ENCODE measurements around the gene GLI3.

GLI3 gene

DNA sequence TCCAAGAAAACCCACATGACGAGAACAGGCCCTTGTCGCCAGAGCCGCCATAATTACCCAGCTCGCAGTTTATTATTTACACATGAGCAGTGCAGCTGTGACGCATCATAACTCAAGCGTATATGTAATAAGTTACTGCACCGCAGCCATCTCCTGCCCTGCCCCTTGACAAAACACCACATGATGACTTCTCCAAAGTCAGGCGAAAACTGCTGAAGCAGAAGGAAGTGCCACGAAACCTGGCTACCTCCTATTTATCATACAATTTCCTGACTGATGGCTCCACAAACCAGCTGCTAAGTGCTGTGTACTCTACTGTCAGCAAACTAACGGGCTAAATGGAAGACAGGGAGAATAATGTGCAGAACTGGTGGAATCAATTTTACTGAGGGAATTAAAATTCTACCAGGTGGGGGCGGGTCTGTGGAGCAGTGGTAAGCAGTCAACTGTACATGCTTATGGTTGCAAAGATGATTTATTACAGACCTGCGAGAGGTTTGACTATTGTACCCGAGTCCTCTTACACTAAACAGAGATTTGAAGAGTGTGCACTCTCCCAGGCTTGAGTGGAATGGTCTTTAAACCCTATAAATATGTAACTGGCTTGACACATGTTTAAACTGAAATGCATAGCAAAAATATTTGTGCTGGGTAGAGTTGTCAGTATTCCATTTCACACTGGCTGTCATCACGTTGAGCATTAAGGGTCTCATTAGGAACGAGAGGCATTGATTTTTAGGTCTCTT, 156.0 kb downstream of the GLI3 start:
- Mint-ChIP-seq H3K36me3 (no peaks in the 10 kb centered on the region), H3K9me3 (no peaks in the 10 kb centered on the region), H3K27me3 (peaks cover 4% of the 10 kb centered on the region), H3K4me1 (no peaks in the 10 kb centered on the region), H3K4me3 (no peak overlapping the region), H3K27ac (no peak overlapping the region)
- CTCF ChIA-PET = interaction anchor here (0.6 kb wide), 1 partner anchor 67 kb away, joined by 3 read pairs; no protein-coding TSS in a partner anchor
- DNase-seq = no peak

DNA sequence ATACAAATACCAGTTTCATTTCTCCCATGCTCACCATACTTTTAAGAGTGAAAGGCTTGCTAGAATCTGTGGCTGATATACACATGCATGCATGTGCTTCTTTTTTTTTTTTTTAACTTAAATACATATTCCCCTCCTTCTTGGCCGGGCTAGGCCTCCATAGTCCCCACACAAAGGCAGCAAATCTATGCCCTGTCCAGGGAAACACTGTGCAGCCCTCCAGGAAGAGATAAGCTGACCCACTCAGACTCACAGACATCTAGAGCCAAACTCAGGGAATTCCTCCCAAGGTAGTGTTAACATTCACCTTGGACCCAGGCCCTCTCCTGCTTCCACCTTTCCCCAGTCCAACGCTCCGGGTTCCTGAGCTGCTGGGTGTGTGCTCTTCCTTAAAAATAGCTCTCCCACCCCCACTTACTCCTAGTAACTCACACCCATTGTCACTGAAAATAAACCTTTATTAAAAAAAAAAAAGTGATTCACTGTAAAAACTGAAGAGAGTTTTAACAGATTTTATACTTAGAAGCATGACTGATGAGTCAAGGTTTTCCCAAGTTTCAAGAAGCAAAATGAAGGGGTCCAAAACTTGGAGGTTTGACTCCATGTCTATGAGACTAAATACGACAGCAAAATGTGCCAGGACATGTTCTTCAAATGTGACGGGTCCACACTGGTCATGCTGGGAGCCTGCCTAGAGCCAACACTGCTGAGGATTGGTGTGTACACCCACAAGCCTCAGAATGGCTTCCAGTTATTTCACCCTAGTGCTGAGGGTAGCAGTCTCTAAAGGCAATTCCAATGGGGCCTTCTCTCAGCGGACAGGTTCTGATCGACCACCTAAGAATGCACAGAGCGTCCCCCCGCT, 159.5 kb downstream of the GLI3 start:
- Mint-ChIP-seq H3K4me1 (no peaks in the 10 kb centered on the region), H3K9me3 (no peaks in the 10 kb centered on the region), H3K27ac (no peak overlapping the region), H3K27me3 (peaks cover 4% of the 10 kb centered on the region), H3K4me3 (no peak overlapping the region), H3K36me3 (no peaks in the 10 kb centered on the region)
- CTCF ChIA-PET = no interaction called here
- DNase-seq = no peak

DNA sequence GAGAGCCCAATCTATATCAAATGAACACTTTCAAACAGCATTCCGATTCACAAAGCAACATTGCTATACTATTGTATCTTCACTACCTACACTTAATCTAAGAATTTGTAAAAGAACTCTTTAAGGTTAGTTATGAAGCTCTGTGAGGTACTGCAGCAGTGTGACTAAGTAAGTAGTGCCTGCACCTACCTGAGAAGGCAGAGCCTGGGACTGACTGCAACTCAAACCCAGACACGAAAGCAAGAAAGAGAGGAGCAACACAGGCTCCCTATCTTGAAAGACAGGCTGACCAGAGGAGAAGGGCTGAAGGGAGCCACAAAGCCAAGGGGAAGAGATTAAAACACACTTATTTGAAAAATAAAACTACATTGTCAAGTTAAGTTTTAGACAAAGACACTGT, 160.1 kb downstream of the GLI3 start:
- Mint-ChIP-seq H3K36me3 (no peaks in the 10 kb centered on the region), H3K4me3 (no peak overlapping the region), H3K27me3 (no peaks in the 10 kb centered on the region), H3K4me1 (no peaks in the 10 kb centered on the region), H3K27ac (no peak overlapping the region), H3K9me3 (no peaks in the 10 kb centered on the region)
- DNase-seq = no peak
- CTCF ChIA-PET = no interaction called here

- Mint-ChIP-seq H3K4me1 (no peaks in the 10 kb centered on the region), H3K27ac (no peak overlapping the region), H3K4me3 (no peak overlapping the region), H3K36me3 (no peaks in the 10 kb centered on the region), H3K9me3 (no peaks in the 10 kb centered on the region), H3K27me3 (no peaks in the 10 kb centered on the region)
- CTCF ChIA-PET = no interaction called here
- no peak for DNase-seq
These were observed 161.6 kb downstream of the GLI3 start for GRCh38 chr7:42075418-42075817.

DNA sequence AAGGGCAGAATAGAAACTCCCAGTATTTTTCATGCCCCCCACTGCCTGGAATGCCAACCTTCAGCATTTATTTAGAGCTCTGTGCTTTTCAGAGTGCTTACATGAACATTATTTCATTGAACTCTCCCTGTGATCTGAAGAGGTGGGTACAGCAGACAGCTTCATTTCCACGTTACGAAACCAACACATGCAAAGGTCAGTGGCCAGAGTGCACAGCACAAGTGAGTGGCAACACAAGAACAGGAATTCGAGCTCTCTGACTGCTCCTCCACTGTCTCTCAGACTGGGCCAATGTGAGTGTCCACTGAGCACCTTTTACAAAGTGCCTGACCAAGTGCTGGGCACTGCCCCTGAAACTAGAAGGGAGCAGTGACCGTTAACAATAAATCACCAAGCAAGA, 162.9 kb downstream of the GLI3 start:
- no peaks in the 10 kb centered on the region for H3K9me3 Mint-ChIP-seq
- no peak for DNase-seq
- no peaks in the 10 kb centered on the region for H3K4me1 Mint-ChIP-seq
- CTCF ChIA-PET = no interaction called here
- no peak overlapping the region for H3K4me3 Mint-ChIP-seq
- H3K36me3 Mint-ChIP-seq = no peaks in the 10 kb centered on the region
- H3K27ac Mint-ChIP-seq = no peak overlapping the region
- H3K27me3 Mint-ChIP-seq = no peaks in the 10 kb centered on the region

DNA sequence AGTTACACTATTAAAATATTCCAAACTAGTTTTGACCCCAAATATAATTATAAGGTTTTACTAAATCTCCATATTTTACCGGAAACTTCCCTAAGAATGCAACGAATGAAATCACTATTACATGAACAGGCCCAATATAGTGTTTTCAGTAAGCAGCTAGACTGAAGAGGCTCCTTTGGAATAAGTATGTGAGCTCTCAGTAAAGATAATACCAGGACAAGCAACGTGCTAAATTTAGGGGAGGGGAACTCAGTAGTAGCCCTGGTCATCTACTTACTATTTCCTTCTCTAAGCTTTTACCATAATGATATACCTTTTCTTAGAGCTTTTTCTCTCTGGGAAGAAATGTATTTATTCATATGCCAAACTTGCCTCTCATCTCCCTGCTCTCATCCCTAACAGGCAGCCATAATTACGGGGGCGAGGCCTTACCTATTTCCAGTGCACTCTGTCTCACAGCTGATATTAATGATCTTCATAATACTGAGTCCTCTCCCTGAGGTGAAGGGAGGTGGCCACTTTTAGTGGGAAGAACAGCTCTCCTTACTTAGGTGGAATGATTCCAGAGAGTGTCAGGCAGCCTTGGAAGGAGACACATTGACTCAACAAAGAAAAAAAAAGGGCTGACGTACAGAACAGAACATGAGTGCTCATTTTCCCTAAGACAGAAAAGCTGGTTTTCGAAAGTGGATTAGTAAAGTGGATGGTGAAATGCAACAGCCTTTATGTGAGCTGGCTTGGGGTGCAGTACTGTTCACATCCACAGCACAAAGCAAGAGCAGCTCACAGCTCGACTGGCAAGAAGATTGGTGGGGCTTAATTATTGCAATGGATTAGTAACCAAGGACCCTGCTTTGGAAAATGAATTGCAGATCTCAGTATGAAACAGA, 165.4 kb downstream of the GLI3 start:
- Mint-ChIP-seq H3K4me3 (no peak overlapping the region), H3K36me3 (no peaks in the 10 kb centered on the region), H3K4me1 (no peaks in the 10 kb centered on the region), H3K9me3 (no peaks in the 10 kb centered on the region), H3K27ac (no peak overlapping the region), H3K27me3 (no peaks in the 10 kb centered on the region)
- CTCF ChIA-PET = interaction anchor here (1.2 kb wide), 1 partner anchor 48 kb away, joined by 3 read pairs; no protein-coding TSS in a partner anchor
- DNase-seq = no peak

DNA sequence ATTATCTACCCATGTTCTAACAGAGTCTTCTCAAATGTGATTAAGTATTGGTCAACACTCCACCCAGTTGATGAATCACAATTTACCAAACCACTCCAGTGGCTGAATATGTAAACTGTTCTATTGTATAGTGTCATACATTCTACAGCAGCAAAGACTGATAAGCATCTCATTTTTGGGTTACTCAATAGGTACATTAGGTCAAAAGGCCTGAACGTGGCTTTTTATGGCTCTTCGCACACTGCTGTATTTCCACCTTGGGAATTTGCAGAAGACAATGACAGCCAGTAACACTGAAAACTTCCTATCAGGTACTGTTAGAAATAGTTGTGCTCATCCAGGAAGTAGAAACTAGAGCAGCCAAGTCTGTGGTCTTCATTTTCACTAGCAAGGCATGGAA, 166.9 kb downstream of the GLI3 start:
- no peak for DNase-seq
- CTCF ChIA-PET = no interaction called here
- no peaks in the 10 kb centered on the region for H3K9me3 Mint-ChIP-seq

GRCh38 chr7:42069590-42069989, 167.4 kb downstream of the GLI3 start:
- no peak overlapping the region for H3K27ac Mint-ChIP-seq
- H3K27me3 Mint-ChIP-seq = no peaks in the 10 kb centered on the region
- no peaks in the 10 kb centered on the region for H3K4me1 Mint-ChIP-seq
- no peak overlapping the region for H3K4me3 Mint-ChIP-seq
- H3K9me3 Mint-ChIP-seq = no peaks in the 10 kb centered on the region
- CTCF ChIA-PET = no interaction called here
- no peak for DNase-seq
- H3K36me3 Mint-ChIP-seq = no peaks in the 10 kb centered on the region

More for the DNA sequence above, 166.9 kb downstream of the GLI3 start:
- H3K27me3 Mint-ChIP-seq = no peaks in the 10 kb centered on the region
- no peak overlapping the region for H3K4me3 Mint-ChIP-seq
- no peaks in the 10 kb centered on the region for H3K36me3 Mint-ChIP-seq
- H3K27ac Mint-ChIP-seq = no peak overlapping the region
- no peaks in the 10 kb centered on the region for H3K4me1 Mint-ChIP-seq

DNA sequence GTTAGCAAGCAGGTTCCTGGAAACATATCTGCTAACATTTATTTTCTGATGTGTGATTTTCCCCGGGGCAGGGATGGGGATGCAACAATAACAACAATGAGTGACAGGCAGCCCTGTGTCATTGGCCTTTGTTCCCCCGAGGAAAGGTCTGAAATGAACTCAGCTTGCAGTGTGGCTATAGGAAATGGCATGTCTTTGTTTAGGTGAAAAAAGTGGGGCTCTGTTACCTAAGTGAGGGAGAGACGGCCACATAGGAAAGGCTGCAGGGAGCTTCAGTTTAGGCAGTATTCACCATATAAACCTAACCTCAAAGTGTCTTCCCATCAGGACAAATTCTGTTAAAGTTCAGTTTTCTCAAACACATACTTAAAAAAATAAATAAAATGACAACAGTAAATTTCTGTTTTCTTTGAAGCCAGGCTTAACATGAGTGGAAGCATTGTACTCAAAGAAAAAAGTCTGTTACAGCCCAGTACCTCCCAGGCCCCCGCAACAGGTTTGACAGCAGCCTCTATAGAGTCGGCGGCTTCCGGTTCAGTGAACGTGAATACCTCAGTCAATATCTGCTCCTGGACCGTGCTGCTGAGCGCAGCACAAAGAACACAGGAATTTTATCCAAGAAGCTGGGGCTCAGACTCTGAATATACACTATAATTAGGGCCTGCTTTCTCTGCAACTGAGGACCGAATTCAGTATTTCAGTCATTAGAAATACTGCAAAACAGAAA, 168.3 kb downstream of the GLI3 start:
- H3K4me1 Mint-ChIP-seq = no peaks in the 10 kb centered on the region

DNA sequence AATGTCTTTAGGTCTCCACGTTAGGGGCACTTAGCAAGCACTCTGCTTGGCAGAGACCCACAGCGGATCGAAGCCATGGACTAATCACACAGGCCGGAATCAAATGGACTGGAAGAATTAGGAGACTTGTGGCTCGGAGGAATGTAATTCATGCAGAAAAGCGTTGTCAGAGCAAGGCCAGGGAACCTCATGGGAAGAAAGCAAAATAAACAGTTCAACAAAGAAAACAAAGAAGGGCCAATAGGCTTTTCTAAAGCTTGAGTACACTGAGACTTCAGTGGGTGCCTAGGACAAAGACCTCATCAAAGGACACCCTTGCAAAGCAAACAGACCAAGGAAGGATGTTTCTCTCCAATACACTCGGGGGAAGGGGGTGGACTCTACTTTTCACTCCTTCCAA, 171.1 kb downstream of the GLI3 start:
- Mint-ChIP-seq H3K4me1 (no peaks in the 10 kb centered on the region), H3K4me3 (no peak overlapping the region), H3K9me3 (no peaks in the 10 kb centered on the region), H3K27me3 (no peaks in the 10 kb centered on the region), H3K27ac (no peak overlapping the region), H3K36me3 (no peaks in the 10 kb centered on the region)
- DNase-seq = no peak
- CTCF ChIA-PET = no interaction called here

More for the DNA sequence above, 168.3 kb downstream of the GLI3 start:
- H3K36me3 Mint-ChIP-seq = no peaks in the 10 kb centered on the region
- CTCF ChIA-PET = no interaction called here
- H3K4me3 Mint-ChIP-seq = no peak overlapping the region
- no peaks in the 10 kb centered on the region for H3K9me3 Mint-ChIP-seq
- H3K27ac Mint-ChIP-seq = no peak overlapping the region
- DNase-seq = no peak
- no peaks in the 10 kb centered on the region for H3K27me3 Mint-ChIP-seq

- no peak for DNase-seq
- Mint-ChIP-seq H3K27me3 (no peaks in the 10 kb centered on the region), H3K4me3 (no peak overlapping the region), H3K4me1 (no peaks in the 10 kb centered on the region), H3K27ac (no peak overlapping the region), H3K9me3 (no peaks in the 10 kb centered on the region), H3K36me3 (no peaks in the 10 kb centered on the region)
- CTCF ChIA-PET = no interaction called here
These were observed 172.0 kb downstream of the GLI3 start for GRCh38 chr7:42065015-42065414.

GRCh38 chr7:42064534-42064933, 172.5 kb downstream of the GLI3 start:
- H3K4me3 Mint-ChIP-seq = no peak overlapping the region
- H3K36me3 Mint-ChIP-seq = no peaks in the 10 kb centered on the region
- no peaks in the 10 kb centered on the region for H3K9me3 Mint-ChIP-seq
- no peak overlapping the region for H3K27ac Mint-ChIP-seq
- H3K27me3 Mint-ChIP-seq = no peaks in the 10 kb centered on the region
- no peaks in the 10 kb centered on the region for H3K4me1 Mint-ChIP-seq
- CTCF ChIA-PET = no interaction called here
- DNase-seq = no peak

DNA sequence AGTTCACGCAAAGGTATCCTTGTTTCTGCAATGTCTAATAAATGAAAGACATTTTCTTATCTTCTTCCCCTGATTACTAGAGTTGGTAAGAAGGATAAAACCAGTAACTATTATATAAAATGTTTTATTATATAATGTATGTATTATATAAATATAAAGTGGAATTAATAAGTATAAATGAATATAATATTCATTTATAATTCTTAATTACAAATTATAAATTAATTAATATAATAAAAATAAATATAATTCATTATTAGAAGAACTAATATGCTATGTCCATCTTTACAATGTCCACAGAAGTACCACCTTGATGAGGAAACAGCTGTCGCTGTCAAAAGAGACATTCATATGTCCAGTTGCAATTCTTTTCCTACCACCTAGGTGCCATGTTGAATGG, 177.7 kb downstream of the GLI3 start:
- H3K4me3 Mint-ChIP-seq = no peak overlapping the region
- H3K4me1 Mint-ChIP-seq = no peaks in the 10 kb centered on the region
- H3K27ac Mint-ChIP-seq = no peak overlapping the region
- no peaks in the 10 kb centered on the region for H3K36me3 Mint-ChIP-seq
- H3K9me3 Mint-ChIP-seq = no peaks in the 10 kb centered on the region
- no peak for DNase-seq
- H3K27me3 Mint-ChIP-seq = no peaks in the 10 kb centered on the region
- CTCF ChIA-PET = no interaction called here

DNA sequence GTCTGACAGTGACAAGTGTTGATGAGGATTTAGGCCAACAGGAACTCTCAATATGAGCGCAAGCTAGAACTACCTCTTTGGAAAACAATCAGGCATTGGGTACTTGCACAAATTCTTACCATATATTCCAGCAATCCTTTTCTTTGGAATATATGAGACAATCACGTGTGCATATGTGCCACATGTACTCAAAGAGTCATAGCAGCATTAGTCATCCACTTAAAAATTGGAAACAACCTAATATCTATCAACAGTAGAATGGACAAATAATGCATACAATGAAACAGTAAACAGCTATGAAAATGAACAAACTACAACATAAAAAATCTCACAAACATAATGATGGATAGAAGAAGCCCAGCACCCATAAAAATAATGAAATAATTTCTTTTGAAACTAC, 179.7 kb downstream of the GLI3 start:
- Mint-ChIP-seq H3K27ac (no peak overlapping the region), H3K36me3 (no peaks in the 10 kb centered on the region), H3K4me3 (no peak overlapping the region), H3K27me3 (no peaks in the 10 kb centered on the region), H3K9me3 (no peaks in the 10 kb centered on the region), H3K4me1 (no peaks in the 10 kb centered on the region)
- no peak for DNase-seq
- CTCF ChIA-PET = no interaction called here
